ENCODE data around the gene MRPL38. TPM values are rescaled to one million over a fixed set of nuclear protein-coding genes. Genes with fewer than 3 reads are reported as not detected.

The MRPL38 gene
- total RNA-seq, 1 experiment from 2014 or later: 112 TPM

- H3K36me3 Mint-ChIP-seq (ENCODE audit: insufficient read depth, unreplicated experiment): peaks cover 66% of the 10 kb centered on the region
- H3K4me1 Mint-ChIP-seq (ENCODE audit: low read depth, unreplicated experiment): peaks cover 18% of the 10 kb centered on the region
- H3K4me3 Mint-ChIP-seq (ENCODE audit: low read depth, unreplicated experiment): peak overlapping the region; percentile 87
- H3K9me3 Mint-ChIP-seq (ENCODE audit: low read depth, unreplicated experiment): no peaks in the 10 kb centered on the region
- H3K27ac Mint-ChIP-seq (ENCODE audit: unreplicated experiment): peak overlapping the region; percentile 83
- no peak for TF ChIP-seq CTCF (IDR thresholded peaks at IDR 0.05; ENCODE audit: unreplicated experiment)
- CTCF ChIA-PET: interaction anchor here (0.6 to 1.9 kb wide), 7 partner anchors 9 to 97 kb away, joined by 3 to 23 read pairs (median 7); partner anchors contain the start of genes MRPL38, TRIM65 and WBP2
- intact Hi-C loops (cut with micrococcal nuclease; ENCODE audit: unreplicated experiment): loop anchor here (5.0 kb wide), 1 partner anchor 94 kb away; the partner anchor contains the start of gene UNK
- peak; percentile 91 for DNase-seq
- no TSS peak for BruUV-seq (replicated peaks)
- H3K27me3 Mint-ChIP-seq (ENCODE audit: unreplicated experiment): no peaks in the 10 kb centered on the region
Observed at GRCh38 chr17:75876190-75876937, 28.3 kb downstream of the MRPL38 start.

- peak overlapping the region; percentile 87 for H3K4me3 Mint-ChIP-seq (ENCODE audit: low read depth, unreplicated experiment)
Observed at GRCh38 chr17:75875940-75876189, 28.8 kb downstream of the MRPL38 start.

GRCh38 chr17:75875182-75875939, 29.3 kb downstream of the MRPL38 start:
- Mint-ChIP-seq H3K27me3 (ENCODE audit: unreplicated experiment) (no peaks in the 10 kb centered on the region), H3K4me1 (ENCODE audit: low read depth, unreplicated experiment) (peaks cover 24% of the 10 kb centered on the region), H3K27ac (ENCODE audit: unreplicated experiment) (peak overlapping the region; percentile 83), H3K36me3 (ENCODE audit: insufficient read depth, unreplicated experiment) (peaks cover 71% of the 10 kb centered on the region), H3K9me3 (ENCODE audit: low read depth, unreplicated experiment) (no peaks in the 10 kb centered on the region), H3K4me3 (ENCODE audit: low read depth, unreplicated experiment) (peak overlapping the region; percentile 87)
- no TSS peak for BruUV-seq (replicated peaks)
- peak; percentile 76 for DNase-seq
- CTCF ChIA-PET: interaction anchor here (0.6 to 1.9 kb wide), 7 partner anchors 10 to 30 kb away, joined by 3 to 23 read pairs (median 7); partner anchors contain the start of genes MRPL38, TRIM65 and WBP2
- TF ChIP-seq CTCF (IDR thresholded peaks at IDR 0.05; ENCODE audit: unreplicated experiment): no peak
- intact Hi-C loops (cut with micrococcal nuclease; ENCODE audit: unreplicated experiment): loop anchor here (5.0 kb wide), 1 partner anchor 93 kb away; the partner anchor contains the start of gene UNK

More at GRCh38 chr17:75875940-75876189, 28.8 kb downstream of the MRPL38 start:
- peak overlapping the region; percentile 83 for H3K27ac Mint-ChIP-seq (ENCODE audit: unreplicated experiment)
- H3K4me1 Mint-ChIP-seq (ENCODE audit: low read depth, unreplicated experiment): peaks cover 19% of the 10 kb centered on the region
- intact Hi-C loops (cut with micrococcal nuclease; ENCODE audit: unreplicated experiment): loop anchor here (5.0 kb wide), 1 partner anchor 94 kb away; the partner anchor contains the start of gene UNK
- BruUV-seq (replicated peaks): no TSS peak
- CTCF ChIA-PET: interaction anchor here (0.6 to 1.9 kb wide), 7 partner anchors 10 to 30 kb away, joined by 3 to 23 read pairs (median 7); partner anchors contain the start of genes MRPL38, TRIM65 and WBP2
- no peaks in the 10 kb centered on the region for H3K27me3 Mint-ChIP-seq (ENCODE audit: unreplicated experiment)
- H3K9me3 Mint-ChIP-seq (ENCODE audit: low read depth, unreplicated experiment): no peaks in the 10 kb centered on the region
- H3K36me3 Mint-ChIP-seq (ENCODE audit: insufficient read depth, unreplicated experiment): peaks cover 66% of the 10 kb centered on the region
- DNase-seq: no peak
- no peak for TF ChIP-seq CTCF (IDR thresholded peaks at IDR 0.05; ENCODE audit: unreplicated experiment)

GRCh38 chr17:75874323-75875181, 30.1 kb downstream of the MRPL38 start:
- peak overlapping the region; percentile 83 for H3K27ac Mint-ChIP-seq (ENCODE audit: unreplicated experiment)
- H3K9me3 Mint-ChIP-seq (ENCODE audit: low read depth, unreplicated experiment): no peaks in the 10 kb centered on the region
- intact Hi-C loops (cut with micrococcal nuclease; ENCODE audit: unreplicated experiment): loop anchor here (5.0 kb wide), 1 partner anchor 92 kb away; the partner anchor contains the start of gene UNK

More at GRCh38 chr17:75874323-75875181, 30.1 kb downstream of the MRPL38 start:
- Mint-ChIP-seq H3K27me3 (ENCODE audit: unreplicated experiment) (no peaks in the 10 kb centered on the region), H3K36me3 (ENCODE audit: insufficient read depth, unreplicated experiment) (peaks cover 71% of the 10 kb centered on the region), H3K4me3 (ENCODE audit: low read depth, unreplicated experiment) (no peak overlapping the region), H3K4me1 (ENCODE audit: low read depth, unreplicated experiment) (peaks cover 26% of the 10 kb centered on the region)
- no peak for TF ChIP-seq CTCF (IDR thresholded peaks at IDR 0.05; ENCODE audit: unreplicated experiment)
- DNase-seq: no peak
- BruUV-seq (replicated peaks): no TSS peak
- CTCF ChIA-PET: interaction anchor here (1.9 kb wide), 1 partner anchor 22 kb away, joined by 7 read pairs; the partner anchor contains the start of gene TRIM65

Measured in Calu3 (cell line).